Panc1 (cell line): ENCODE data around the gene CCL20.

Source experiments
- CTCF ChIP-seq: fragments of 450-650 bp; IDR thresholded peaks from 2 replicates; pipeline ENCODE4 v1.5.1; 2017; ENCODE audit warnings: mild to moderate bottlenecking
- POLR2AphosphoS5 ChIP-seq: IDR thresholded peaks from 2 replicates; pipeline ENCODE4 v1.6.1; 2012; ENCODE audit warnings: mild to moderate bottlenecking, low read depth, low read length, moderate library complexity
- REST ChIP-seq, 2 experiments: IDR thresholded peaks; 2 replicates each; pipeline ENCODE4 v1.6.1; 2011 to 2012; ENCODE audit warnings: low read depth in 2 of 2, control low read depth in 1 of 2, low read length in 1 of 2, mild to moderate bottlenecking in 1 of 2, moderate library complexity in 1 of 2; ENCODE audit not compliant: insufficient read depth in 1 of 2
- TCF7L2 ChIP-seq: IDR thresholded peaks from 2 replicates; pipeline ENCODE4 v1.6.1; 2011; ENCODE audit warnings: mild to moderate bottlenecking, low read depth, low read length, inconsistent platforms

GRCh38 chr2:227781841-227782240 lies 31.8 kb upstream of the CCL20 start:
- TF ChIP-seq CTCF = no peak
- TF ChIP-seq POLR2AphosphoS5 = no peak
- TF ChIP-seq TCF7L2 = no peak
- TF ChIP-seq REST (IDR thresholded peaks at IDR 0.05; ENCODE audit: insufficient read depth in 1 of 2, low read depth in 2 of 2, low read length in 1 of 2) = no peak
